Dermis microvascular lymphatic vessel endothelial cell (primary cell): ENCODE data around the gene GPR107. TPM values are rescaled to one million over a fixed set of nuclear protein-coding genes. Genes with fewer than 3 reads are reported as not detected.

Experiments used
- DNase-seq, 2 donors: peaks; one replicate each; pipeline versions ENCODE4 v3.0.0 to v3.0.0-alpha.2; 2010; ENCODE audit warnings: low read depth in 2 of 2
- total RNA-seq: library from RNA; depleted of rRNA; stranded (reverse); fragments of >200 nt; gene quantifications from 2 replicates; pipeline ENCODE4 v1.2.1, GENCODE V29; 2014

The GPR107 gene
- total RNA-seq, 1 donor from 2014 or later, result 19.8 TPM

DNA sequence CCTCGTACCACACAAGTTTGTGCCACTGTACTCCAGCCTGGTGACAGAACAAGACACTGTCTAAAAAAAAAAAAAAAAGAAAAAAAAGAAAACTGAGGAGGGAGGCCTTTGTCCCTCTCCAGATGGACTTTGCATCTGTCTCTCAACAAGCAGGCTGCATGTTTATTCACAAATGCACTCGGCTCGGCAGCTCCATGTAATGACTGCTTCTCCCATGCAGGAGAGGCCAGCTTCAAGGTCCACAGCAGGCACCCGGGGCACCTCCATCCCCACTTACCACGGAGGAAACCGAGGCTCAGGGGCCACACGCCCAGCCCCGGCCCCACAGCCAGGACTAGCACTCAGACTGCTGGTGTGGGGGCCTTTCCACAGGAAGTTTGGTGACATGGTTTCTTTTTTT, 105.4 kb downstream of the GPR107 start:
- DNase-seq, result no peak

DNA sequence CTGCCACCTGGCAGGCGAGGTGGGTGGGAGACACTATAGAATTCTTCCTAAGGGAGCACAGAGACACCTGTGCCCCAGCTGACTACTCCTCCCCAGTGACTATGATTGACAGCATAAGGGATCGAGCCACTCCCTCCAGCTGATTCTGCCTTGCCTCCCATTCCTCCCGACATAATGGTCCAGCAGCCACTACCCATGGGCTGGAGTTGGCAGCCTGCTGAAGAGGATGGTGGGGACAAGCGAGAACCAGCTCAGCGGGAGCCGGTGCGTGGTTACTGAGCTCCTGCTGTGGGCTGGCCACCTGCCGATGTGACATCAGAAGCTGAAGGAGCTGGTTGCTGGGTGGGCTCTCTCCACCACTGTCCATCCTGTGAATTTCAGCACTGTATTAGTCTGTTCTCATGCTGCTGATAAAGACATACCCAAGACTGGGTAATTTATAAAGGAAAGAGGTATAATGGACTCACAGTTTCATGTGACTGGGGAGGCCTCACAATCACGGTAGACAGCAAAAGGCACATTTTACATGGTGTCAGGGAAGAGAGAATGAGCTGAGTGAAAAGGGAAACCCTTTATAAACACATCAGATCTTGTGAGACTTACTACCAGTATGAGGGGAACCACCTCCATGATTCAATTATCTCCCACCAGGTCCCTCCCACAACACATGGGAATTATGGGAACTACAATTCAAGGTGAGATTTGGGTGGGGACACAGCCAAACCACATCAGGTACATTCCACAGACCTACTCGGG, 106.4 kb downstream of the GPR107 start:
- no peak for DNase-seq

DNA sequence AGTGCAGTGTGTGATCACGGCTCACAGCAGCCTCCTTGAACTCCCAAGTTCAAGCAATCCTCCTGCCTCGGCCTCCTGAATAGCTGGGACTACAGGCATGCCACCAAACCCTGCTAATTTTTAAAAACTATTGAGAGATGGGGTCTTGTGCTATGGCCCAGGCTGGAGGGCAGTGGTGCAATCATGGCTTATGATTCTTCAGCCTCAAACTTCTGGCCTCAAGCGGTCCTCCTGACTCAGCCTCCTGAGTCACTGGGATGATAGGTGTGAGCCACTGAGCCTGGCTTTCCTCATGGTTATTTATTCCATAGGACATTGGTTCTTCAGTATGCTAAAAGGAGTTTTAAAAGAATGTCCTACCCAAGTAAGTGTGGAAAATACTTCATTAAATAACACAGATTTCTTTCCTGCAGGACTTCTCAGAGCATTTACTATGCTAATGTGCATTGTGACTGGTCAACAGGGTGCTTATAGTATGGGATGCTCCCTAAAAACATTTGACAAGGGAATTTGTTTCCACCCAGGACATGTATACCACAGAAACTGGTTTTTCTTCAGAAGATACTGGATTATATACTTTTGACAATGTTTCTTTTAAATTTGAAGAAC, 107.3 kb downstream of the GPR107 start:
- DNase-seq, result no peak

DNA sequence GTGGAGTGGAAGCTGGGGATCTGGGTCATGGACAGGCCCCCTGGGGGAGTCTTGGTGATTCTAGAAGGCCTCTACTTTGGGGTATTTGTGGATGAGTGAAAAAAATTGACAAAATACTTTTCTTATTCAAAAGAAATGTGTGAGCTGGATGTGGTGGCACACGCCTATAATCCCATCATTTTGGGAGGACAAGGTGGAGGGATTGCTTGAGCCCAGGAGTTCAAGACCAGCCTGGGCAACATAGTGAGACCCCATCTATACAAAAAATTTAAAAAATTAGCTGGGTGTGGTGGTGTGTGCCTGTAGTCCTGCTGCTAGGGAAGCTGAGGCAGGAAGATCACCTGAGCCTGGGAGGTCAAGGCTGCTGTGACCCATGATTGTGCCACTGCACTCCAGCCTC, 111.9 kb downstream of the GPR107 start:
- no peak for DNase-seq

DNA sequence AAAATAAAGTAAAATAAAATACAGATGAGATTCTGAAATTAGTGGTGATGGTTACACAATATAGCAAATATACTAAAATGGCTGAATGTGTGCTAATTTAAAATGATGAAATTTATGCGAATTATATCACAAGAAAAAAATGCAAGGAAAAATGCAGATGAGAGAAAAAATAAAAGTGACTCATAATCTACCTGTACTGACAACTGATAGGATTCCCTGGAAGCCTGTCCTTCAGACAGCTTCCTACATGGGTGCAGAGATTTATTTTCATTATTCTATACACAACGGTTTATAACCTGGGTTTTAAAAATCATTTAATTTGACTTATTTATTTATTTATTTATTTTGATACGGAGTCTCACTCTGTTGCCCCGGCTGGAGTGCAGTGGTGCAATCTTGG, 112.7 kb downstream of the GPR107 start:
- DNase-seq, result no peak

DNA sequence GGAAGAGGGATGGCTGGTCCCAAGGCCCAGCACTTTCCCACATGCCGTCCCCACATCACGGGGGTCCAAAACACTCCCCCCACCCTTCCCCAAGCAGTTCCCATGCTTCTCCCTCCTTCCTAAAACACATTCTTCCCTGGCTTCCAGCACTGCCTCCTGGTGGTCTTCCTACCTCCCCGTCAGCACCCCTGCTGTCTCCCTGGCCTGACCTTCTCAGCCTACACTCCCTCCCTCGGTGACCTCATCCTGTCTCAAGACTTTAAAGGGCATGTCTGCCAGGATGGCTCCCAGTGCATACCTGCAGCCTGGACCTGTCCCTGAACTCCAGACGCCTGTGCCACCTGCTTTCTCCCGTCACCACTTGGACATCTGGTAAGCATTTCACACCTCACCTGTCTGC, 114.2 kb downstream of the GPR107 start:
- DNase-seq, result no peak

DNA sequence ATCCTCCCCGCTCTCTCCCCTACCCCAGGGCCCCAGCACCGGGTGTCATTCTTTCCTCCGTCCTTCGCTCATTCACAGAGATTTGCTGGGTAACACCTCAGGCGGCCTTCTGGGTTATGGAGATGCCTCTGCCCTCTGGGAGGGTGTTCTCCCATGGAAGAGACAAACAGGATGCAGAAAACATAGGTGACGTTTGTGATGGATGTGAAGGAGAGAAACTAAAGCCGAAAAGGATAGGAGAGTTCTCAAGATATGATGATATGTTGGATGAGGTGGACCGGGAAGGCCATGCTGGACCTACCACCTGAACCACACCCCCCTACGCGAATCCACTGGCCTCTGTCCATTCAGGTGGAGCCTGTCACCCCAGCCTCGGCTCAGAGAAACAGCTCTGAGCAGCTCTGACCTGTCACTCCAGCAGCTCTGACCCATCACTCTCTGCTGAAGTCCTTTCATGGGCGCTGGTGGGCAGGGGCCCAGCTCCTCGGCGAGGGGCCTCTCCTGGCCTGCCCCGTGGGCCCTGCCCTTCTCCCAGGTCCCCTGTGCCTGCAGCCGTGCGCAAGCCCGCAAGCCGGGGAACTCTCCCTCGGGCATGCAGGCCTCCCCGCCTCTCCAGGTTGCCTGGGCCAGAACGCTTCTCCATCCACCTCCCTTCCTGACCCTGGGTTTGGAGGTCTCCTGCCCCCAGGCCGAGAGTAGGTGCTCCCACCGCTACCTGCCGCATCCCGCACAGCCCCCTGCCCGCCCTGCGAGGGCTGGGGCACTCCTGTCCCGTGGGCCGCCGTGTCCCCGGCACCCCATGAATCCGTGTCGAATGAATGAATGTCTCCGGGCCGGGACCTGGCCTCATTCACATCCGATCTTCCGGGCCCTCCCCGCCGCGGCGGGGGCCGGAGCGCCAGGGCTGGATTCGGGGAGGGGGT, 117.8 kb downstream of the GPR107 start:
- DNase-seq, result no peak

DNA sequence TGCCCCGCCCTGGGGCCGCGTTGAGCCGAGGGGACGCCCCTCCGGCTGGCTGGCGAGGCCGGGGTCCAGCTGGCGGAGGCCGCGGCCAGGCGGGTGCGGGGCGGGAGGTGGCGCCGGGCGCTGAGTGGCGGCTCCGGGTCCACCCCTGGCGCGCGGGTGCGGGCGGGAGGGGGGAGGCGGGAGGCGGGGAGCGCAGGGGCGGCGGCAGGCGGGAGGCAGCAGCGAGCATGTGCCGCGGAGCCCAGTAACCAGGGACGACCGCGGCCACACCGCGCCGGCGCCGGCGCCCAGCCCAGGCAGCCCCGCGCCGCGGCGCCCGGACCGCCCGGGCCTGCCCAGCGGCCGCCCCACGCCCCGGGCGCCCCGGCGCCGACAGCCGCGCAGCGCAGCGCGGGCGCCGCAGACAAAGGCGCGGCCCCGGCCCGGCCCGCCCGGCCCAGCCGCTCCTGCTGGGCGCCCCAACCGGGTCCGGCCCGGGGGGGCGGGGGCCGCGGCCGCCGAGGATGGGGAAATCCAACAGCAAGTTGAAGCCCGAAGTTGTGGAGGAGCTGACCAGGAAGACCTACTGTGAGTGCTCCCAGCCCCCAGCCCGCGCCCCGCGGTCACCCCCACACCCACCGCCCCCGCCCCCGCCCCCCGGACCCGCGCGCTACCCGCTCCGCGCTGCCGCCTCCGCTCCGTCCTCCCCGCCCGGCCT, 118.6 kb downstream of the GPR107 start, which contains the start of gene NCS1:
Gene NCS1 (plus strand): TSS at position 244 of the 697 bp plus-strand sequence. CDS start 260 bp downstream, at position 504.
- DNase-seq, result peak in 1 of 2 donors; percentile 69

DNA sequence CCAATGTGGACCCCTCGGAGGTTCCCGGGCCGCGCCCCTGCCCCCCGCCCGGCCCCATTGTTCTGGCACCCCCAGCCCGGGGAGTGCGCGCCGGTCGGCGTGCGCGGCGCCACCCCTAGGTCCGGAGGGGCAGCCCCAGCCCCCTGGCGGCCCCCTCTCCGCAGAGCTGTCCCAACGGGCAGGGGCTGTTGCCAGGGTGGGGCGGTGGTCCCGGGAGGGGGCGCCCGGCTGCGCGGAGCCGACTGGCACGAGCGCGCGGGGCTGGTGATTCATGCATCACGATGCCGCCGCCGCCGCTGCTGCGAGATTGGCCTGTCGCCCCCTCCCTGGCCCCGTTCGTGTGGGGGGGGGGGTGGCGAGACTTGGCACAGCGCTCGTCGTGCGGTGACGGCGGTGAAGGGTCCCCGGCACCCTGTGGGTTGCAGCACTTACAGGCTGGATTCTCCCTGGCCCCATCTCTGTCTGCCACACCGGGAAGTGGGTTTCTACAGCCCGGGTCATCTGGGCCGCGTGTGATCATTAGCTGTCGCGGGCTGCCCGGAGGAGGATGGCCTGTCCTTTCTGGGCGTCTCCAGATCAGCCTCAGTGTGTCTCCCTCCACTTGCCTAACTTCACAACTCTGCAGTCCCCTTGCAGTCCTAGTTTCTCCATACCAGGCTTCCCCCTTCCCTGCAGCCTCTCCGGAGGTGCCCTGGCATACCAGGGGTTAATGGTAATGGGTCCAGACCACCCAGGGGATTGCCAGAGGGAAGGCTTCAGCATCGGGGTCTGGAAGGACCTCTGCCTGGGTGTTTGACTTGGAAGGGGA, 119.4 kb downstream of the GPR107 start:
- DNase-seq, result peak in 1 of 2 donors; percentile 54

DNA sequence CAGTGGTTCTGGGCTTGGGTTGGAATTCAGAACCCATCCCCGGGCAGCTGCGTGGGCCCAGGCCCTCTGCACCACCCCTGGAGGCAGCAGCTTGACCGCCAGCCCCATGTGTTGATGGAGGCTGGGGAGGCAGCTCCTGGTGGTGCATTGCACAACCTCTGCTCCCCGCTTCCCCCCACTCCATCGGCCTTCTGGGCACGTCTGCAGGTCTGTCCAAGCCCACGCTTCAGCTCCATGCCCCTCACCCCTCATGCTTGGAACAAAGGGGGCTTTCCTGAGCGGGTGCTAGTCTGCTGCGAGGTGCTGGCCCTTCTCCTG, 119.9 kb downstream of the GPR107 start:
- no peak for DNase-seq

DNA sequence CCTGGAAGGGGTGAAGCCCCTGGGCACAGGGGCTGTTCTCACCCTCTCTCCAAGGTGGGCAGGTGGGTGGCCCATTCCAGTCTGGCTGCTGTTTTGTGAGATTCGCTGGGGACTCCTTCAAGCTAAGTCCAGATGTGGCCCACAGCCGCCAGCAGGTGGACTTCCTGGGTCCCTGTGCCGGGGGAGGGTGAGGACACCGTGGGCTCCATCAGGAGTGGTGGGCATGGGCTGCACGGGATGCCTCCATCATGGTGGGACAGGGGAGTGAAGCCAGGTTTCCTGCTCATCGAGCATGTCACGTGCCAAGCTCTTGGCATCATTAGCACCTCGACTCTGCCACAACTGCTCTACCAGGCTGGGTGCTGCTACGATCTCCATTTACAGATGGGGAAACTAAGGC, 120.3 kb downstream of the GPR107 start:
- no peak for DNase-seq

DNA sequence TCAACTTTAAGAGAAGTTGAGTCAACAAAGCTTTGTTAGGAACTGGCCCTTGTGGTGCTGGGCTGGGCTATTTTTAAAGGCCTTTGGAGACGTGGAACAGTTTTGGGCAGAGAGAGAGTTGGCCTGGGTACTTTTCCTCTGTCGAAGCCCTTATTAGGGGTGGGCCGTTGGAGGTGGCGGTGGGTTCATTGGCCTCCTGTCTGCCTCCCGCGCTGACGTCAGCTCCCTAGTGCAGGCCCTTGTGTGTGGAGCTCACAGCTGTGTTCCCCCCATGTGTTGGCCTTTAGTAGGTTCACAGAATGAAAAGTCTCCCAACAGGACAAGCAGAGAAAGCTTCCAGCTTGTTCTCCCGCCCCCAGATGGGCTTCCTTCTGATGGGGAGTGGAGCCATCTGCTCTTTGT, 121.2 kb downstream of the GPR107 start:
- DNase-seq, result no peak

DNA sequence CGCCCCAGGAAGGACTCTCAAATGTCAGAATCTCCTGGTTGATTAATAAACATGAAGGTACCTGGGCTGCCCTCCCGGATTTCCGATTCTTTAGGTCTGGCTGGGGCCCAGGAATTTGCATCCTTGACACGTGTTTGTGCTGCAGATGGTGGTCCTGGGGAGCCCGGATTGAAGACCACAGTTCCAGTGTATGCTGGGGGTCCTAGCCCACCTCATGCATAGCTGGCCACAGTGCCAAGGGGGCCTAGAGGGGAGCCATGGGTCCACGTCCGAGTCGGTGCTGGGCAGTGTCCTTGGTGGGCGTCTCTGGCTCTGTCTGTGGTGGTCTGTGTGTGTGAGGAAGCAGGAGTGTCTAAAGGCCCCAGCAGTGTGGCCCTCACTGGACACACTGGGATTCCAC, 121.6 kb downstream of the GPR107 start:
- DNase-seq, result no peak

DNA sequence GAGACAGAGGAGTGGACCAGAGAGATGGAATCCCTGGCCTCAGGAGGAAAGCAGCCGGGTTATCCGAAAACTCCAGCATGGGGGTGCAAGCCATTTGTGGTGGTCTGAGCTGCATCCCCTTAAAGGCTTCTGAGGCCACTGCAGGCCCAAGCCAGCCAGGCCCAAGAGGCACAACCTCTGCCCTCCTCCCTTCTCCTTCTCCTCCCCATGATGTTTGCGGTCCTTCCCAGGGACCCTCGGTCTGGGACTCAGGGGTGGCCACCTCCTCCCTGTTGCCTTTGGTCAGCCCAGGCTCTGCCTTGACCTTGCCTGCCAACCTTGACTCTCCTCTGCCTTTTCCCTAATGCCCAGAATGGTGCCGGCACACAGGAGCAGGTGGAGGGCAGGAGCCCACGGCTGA, 123.1 kb downstream of the GPR107 start:
- no peak for DNase-seq

DNA sequence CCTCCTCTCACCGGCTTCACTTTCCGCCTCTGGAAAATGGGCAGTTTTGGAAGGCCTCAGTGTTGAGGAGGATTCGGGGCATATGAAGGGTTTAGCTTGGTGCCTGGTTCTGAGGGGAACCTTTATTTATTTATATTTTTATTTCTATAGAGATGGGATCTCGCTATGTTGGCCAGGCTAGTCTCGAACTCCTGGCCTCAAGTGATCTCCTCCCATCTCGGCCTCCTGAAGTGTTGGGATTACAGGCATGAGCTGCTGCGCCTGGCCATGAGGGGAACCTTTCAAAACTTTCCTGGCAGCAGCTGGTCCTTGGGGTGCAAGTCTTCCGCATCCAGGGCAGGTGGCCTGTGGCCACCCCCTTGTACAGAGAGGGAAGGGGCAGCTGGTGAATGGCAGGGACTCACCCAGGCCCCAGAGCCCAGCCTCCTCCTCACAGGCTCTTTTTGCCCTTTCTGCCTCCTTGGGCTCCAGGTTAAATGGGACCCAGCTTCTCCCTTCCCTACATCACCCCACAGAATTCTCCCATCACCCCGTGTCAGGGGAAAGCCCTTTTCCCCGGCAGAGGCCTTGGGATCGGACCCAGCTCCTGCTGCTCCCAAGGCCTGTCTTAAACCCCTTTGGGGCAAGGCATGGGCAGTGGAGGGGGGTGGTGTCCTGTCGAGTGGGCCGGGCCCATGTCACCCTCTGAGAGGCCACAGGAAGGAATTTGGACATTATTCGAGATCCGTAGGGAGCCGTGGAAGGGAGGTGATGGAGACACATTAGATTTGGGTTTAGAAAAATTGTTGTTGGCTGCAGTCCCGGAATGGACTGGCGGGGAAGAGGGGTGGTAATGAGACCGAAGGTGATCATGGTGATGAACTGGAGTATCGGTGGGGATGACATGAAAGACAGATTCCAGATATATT, 124.4 kb downstream of the GPR107 start:
- no peak for DNase-seq

DNA sequence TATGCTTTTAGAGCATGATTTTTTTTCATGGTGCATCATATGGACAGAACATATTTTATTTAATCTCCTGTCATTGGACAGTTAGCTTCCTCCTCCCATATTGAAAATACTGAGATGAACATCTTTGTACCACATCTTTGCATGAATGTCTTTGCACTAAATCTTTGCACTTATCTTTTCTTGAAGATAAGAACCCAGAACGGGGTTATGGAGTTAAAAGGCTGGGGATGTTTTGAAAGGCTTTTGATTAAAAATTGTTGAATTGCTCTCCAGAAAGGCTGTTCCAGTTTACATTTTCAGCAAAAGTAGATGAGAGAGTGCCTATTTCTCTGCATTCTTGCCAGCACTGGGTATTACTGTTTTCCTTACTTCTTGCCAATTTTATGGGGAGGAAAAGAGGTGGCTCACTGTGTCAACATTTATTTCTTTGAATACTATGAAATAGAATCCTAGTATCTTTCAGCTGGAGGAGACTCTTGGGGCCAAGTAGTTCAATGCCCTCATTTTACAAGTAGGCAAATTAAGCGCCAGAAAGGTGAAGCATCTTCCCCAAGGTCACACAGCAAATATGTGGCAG, 125.7 kb downstream of the GPR107 start:
- DNase-seq, result no peak

DNA sequence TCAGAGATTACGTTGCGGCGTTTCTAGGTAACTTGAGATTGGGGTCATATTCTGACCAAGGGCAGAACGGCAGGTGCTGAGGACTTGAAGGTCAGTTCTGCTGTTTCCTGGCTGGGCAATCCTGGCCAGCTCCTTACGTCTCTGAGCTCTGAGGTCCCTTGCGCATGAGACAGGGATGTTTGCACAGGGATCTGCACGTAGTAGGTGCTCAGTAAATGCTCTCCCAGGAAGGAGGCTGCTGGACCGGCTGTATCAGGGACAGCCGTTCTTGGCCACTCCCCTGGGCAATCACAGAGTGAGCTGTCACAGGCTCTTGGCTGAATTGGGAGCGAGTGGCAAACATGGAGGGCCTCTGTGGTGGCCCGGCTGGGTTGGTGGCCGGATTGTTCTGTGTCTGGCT, 126.8 kb downstream of the GPR107 start:
- DNase-seq, result no peak

DNA sequence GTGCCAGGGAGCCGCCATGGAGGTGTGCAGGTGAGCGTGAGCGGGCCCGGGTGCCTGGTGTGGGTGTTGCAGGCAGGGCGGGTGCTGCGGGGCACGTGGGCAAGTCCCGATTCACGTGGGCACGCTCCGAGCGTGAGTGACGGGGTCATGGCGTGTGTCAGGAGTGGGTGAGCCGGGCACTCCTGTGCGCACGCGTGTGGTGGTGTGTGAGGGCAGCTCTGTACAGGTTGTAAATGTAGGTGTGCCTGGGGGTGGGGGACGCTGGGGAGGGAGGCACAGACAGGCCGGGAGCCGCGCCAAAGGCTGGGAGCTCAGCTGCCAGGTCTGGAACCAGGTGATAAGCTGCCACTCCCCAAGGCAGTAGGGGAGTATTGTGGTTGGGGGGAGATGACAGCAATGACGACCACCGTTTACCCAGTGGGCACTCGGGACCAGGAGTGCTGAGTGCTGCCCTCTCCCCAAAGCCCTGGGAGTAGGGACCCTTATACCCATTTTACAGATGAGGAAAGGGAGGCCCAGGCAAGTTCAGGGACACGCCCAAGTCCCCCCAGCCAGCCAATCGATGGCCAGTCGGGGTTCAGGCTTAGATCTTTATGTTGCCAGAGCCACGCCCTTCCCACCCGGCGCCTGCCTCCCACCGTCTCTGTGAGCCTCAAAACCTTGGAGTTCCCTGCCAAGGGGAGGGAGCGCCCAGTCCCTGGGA, 128.1 kb downstream of the GPR107 start:
- no peak for DNase-seq

DNA sequence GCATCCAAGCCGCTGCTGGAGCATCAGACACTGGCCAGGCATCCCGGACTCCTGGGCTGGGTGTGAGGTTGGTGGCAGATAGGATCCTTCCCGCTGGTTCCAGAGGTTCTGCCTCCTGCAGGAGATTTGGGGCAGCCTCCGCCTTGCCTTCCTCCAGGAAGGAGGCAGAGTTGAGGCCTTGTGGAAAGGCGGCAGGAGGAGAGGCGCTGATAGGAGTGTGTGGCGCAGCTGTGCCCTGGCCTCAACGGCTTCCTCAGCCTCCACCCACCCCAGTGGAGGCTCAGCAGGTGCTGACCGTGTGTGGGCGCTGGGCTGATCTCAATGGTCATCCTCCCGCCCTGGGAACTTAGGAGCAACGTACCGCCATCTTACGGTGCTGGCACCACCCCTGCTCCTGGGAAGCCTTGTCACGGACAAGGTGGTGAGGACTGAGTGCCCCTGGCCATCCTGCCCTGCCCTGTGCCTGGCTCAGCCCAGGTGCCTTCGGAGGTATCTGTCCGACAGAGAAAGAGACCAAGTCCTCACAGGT, 128.7 kb downstream of the GPR107 start:
- DNase-seq, result no peak
